ENCODE results near the gene SLC44A1. TPM values are rescaled to one million over a fixed set of nuclear protein-coding genes. Genes with fewer than 3 reads are reported as not detected.

The SLC44A1 gene
- total and polyA plus RNA-seq, 2 donors from 2014 or later = 17.4 to 42.3 TPM

DNA sequence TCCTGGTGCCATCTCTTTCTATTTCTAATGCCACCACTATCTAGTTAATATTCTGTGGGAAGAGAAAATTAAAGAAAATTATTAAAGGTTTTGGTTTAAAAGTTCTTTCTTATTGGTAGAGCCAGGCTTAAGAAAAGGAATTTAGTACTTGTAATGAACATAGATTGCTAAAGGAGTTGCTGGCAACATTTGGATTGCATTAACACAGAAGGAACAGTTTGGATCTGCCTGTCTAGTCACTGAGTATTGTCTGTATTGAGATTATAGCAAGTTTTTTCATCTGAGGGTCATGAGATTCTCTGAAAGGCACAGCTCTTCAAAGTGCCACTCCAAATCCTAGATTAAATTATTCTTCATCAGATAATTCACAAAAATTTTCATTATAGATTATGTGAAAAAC, 235.4 kb downstream of the SLC44A1 start:
- Histone ChIP-seq H3K4me1 (ENCODE audit: control insufficient read depth in 2 of 3, insufficient read depth in 2 of 3, low read depth in 1 of 3, low read length in 3 of 3) (no peaks in the 10 kb centered on the region), H3K9me3 (ENCODE audit: control insufficient read depth in 2 of 3, insufficient read depth in 1 of 3, low read length in 3 of 3) (no peaks in the 10 kb centered on the region), H3K27me3 (ENCODE audit: control insufficient read depth, insufficient read depth, low read length) (no peaks in the 10 kb centered on the region), H3K27ac (ENCODE audit: low read depth in 2 of 2, low read length in 2 of 2) (no peak overlapping the region), H3K9ac (ENCODE audit: low read length in 3 of 3) (no peak overlapping the region), H3K36me3 (ENCODE audit: control insufficient read depth in 2 of 3, insufficient read depth in 3 of 3, low read length in 3 of 3) (no peaks in the 10 kb centered on the region), H3K4me3 (ENCODE audit: low read length in 3 of 3) (no peak overlapping the region)
- intact Hi-C loops (cut with DNase I) = no loop called here
- TF ChIP-seq, protein P1, sequence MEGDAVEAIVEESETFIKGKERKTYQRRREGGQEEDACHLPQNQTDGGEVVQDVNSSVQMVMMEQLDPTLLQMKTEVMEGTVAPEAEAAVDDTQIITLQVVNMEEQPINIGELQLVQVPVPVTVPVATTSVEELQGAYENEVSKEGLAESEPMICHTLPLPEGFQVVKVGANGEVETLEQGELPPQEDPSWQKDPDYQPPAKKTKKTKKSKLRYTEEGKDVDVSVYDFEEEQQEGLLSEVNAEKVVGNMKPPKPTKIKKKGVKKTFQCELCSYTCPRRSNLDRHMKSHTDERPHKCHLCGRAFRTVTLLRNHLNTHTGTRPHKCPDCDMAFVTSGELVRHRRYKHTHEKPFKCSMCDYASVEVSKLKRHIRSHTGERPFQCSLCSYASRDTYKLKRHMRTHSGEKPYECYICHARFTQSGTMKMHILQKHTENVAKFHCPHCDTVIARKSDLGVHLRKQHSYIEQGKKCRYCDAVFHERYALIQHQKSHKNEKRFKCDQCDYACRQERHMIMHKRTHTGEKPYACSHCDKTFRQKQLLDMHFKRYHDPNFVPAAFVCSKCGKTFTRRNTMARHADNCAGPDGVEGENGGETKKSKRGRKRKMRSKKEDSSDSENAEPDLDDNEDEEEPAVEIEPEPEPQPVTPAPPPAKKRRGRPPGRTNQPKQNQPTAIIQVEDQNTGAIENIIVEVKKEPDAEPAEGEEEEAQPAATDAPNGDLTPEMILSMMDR (IDR thresholded peaks at IDR 0.05; ENCODE audit: borderline replicate concordance, extremely low read depth, insufficient read depth) = no peak
- no peak for DNase-seq
- FAIRE-seq = no peak

DNA sequence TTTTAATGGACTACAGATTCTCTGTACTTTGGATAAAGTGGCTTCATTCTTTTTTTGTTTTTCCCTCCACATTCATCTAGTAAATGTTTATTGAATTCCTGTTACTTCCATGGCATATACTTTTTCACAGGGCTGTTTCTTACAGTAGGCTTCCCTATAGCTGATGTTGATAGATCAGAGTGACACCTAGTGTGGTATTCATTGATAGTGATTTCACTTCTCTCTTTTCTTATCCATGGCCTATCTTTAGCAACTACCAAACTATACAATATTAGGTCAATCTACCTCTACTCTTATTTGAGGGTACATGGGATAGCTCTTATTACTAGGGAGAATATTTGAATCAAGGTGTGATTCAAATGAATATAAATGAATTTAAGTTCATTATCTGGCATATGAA, 239.2 kb downstream of the SLC44A1 start:
- no peak for FAIRE-seq
- no peak for DNase-seq
- intact Hi-C loops (cut with DNase I) = no loop called here

DNA sequence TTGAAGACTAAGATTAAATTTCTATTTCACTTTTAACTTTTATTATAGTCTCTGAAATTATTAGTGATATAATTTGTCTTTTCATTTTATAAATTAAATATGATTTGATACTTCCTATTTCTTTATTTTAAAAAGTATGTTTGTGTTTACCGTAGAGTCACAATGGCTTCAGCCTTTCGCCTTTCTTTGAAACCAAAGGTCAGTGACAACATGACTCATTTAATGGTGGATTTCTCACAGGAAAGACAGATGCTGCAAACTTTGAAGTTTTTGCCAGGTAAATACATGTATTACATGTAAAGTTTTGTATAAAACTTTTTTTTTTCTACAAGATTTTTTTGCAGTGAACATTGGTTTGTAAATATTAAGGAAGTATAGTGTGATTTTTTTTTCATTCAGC, 239.8 kb downstream of the SLC44A1 start:
- FAIRE-seq = peak; percentile 68
- H3K36me3 ChIP-seq (ENCODE audit: control insufficient read depth in 2 of 3, insufficient read depth in 3 of 3, low read length in 3 of 3) = no peaks in the 10 kb centered on the region
- no peak overlapping the region for H3K27ac ChIP-seq (ENCODE audit: low read depth in 2 of 2, low read length in 2 of 2)
- no peaks in the 10 kb centered on the region for H3K4me1 ChIP-seq (ENCODE audit: control insufficient read depth in 2 of 3, insufficient read depth in 2 of 3, low read depth in 1 of 3, low read length in 3 of 3)
- no peak overlapping the region for H3K4me3 ChIP-seq (ENCODE audit: low read length in 3 of 3)
- no peaks in the 10 kb centered on the region for H3K9me3 ChIP-seq (ENCODE audit: control insufficient read depth in 2 of 3, insufficient read depth in 1 of 3, low read length in 3 of 3)
- TF ChIP-seq, protein P1 (IDR thresholded peaks at IDR 0.05; ENCODE audit: borderline replicate concordance, extremely low read depth, insufficient read depth) = no peak
- intact Hi-C loops (cut with DNase I) = no loop called here
- no peaks in the 10 kb centered on the region for H3K27me3 ChIP-seq (ENCODE audit: control insufficient read depth, insufficient read depth, low read length)
- H3K9ac ChIP-seq (ENCODE audit: low read length in 3 of 3) = no peak overlapping the region
- no peak for DNase-seq

More for the DNA sequence above, 239.2 kb downstream of the SLC44A1 start:
- Histone ChIP-seq H3K27me3 (ENCODE audit: control insufficient read depth, insufficient read depth, low read length) (no peaks in the 10 kb centered on the region), H3K36me3 (ENCODE audit: control insufficient read depth in 2 of 3, insufficient read depth in 3 of 3, low read length in 3 of 3) (no peaks in the 10 kb centered on the region), H3K4me3 (ENCODE audit: low read length in 3 of 3) (no peak overlapping the region), H3K27ac (ENCODE audit: low read depth in 2 of 2, low read length in 2 of 2) (no peak overlapping the region), H3K4me1 (ENCODE audit: control insufficient read depth in 2 of 3, insufficient read depth in 2 of 3, low read depth in 1 of 3, low read length in 3 of 3) (no peaks in the 10 kb centered on the region), H3K9me3 (ENCODE audit: control insufficient read depth in 2 of 3, insufficient read depth in 1 of 3, low read length in 3 of 3) (no peaks in the 10 kb centered on the region), H3K9ac (ENCODE audit: low read length in 3 of 3) (no peak overlapping the region)
- TF ChIP-seq, protein P1 (IDR thresholded peaks at IDR 0.05; ENCODE audit: borderline replicate concordance, extremely low read depth, insufficient read depth) = no peak

DNA sequence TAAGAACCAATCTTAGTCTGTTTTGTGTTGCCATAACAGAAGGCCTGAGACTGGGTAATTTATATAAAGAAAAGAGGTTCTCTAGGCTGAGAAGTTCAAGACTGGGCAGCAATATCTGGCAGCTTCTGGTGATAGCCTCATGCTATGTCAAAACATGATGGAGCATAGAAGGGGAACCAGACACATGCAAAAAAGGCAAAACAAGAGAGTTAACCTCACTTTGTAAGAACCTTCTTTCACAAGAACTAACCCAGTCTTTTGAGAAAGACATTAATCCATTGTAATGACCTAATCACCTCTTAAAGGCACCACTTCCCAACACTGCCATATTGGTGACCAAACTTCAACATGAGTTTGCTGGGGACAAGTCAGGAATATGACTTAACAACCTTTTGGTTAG, 240.7 kb downstream of the SLC44A1 start:
- H3K9ac ChIP-seq (ENCODE audit: low read length in 3 of 3) = no peak overlapping the region
- no peak for FAIRE-seq
- intact Hi-C loops (cut with DNase I) = no loop called here
- DNase-seq = no peak
- H3K36me3 ChIP-seq (ENCODE audit: control insufficient read depth in 2 of 3, insufficient read depth in 3 of 3, low read length in 3 of 3) = no peaks in the 10 kb centered on the region
- H3K4me3 ChIP-seq (ENCODE audit: low read length in 3 of 3) = no peak overlapping the region
- H3K27me3 ChIP-seq (ENCODE audit: control insufficient read depth, insufficient read depth, low read length) = no peaks in the 10 kb centered on the region
- H3K27ac ChIP-seq (ENCODE audit: low read depth in 2 of 2, low read length in 2 of 2) = no peak overlapping the region
- H3K4me1 ChIP-seq (ENCODE audit: control insufficient read depth in 2 of 3, insufficient read depth in 2 of 3, low read depth in 1 of 3, low read length in 3 of 3) = no peaks in the 10 kb centered on the region
- H3K9me3 ChIP-seq (ENCODE audit: control insufficient read depth in 2 of 3, insufficient read depth in 1 of 3, low read length in 3 of 3) = no peaks in the 10 kb centered on the region
- TF ChIP-seq, protein P1 (IDR thresholded peaks at IDR 0.05; ENCODE audit: borderline replicate concordance, extremely low read depth, insufficient read depth) = no peak
